DND-41 (cell line): ENCODE data around the gene COG5.

ENCODE experiments used
- CTCF ChIP-seq: IDR thresholded peaks from 2 replicates; pipeline ENCODE4 v1.5.1; 2012; ENCODE audit warnings: borderline replicate concordance, low read length, moderate library complexity, mild to moderate bottlenecking; ENCODE audit not compliant: poor library complexity, severe bottlenecking; ENCODE audit errors: extremely low read depth
- EZH2 ChIP-seq: IDR thresholded peaks from 3 replicates; pipeline ENCODE4 v1.6.1; 2012; ENCODE audit warnings: borderline replicate concordance, low read depth, mild to moderate bottlenecking, moderate library complexity, low read length, inconsistent platforms; ENCODE audit not compliant: severe bottlenecking

DNA sequence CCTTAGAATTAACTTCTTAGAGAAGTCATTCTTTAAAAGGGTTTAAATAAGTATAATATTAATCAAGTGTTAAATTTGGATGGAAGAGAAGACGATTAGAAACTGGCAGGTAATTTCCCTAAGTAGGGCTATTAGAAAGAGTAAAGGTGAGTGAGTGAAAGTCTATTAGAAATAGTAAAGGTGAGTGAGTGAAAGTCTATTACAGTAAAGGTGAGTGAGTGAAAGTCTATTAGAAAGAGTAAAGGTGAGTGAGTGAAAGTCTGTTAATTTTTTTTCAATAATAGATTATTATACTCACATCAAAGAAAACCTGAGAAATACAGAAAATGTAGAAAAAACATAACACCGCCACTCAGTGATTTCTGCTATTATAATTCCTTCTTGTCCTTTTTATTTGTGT is 405.7 kb downstream of the COG5 start:
- no peak for TF ChIP-seq EZH2
- TF ChIP-seq CTCF = no peak
